Neuronal stem cell (in vitro differentiated cells): ENCODE results near the gene OR2V2.
"Not testable (repeated sequence)": the region's sequence is repeated elsewhere in the genome, so short reads cannot be mapped to it uniquely, and the experiment has no call there.

Source experiments
- DNase-seq: peaks from one replicate; pipeline ENCODE4 v3.0.0-alpha.2; 2013; ENCODE audit warnings: low spot score
- H2AFZ ChIP-seq: one replicate; pipeline ENCODE4 v1.6.1; 2013; ENCODE audit warnings: mild to moderate bottlenecking, low read length, inconsistent platforms
- H2AK5ac ChIP-seq: 2 replicates; pipeline ENCODE4 v1.6.1; 2013; ENCODE audit warnings: low read depth, mild to moderate bottlenecking, inconsistent platforms, low read length, moderate library complexity, mixed read lengths
- H2BK120ac ChIP-seq: 2 replicates; pipeline ENCODE4 v1.6.1; 2013; ENCODE audit warnings: low read depth, mild to moderate bottlenecking, inconsistent platforms, low read length, moderate library complexity, mixed read lengths
- H2BK12ac ChIP-seq: one replicate; pipeline ENCODE4 v1.6.1; 2013; ENCODE audit warnings: low read length, inconsistent platforms
- H2BK15ac ChIP-seq: 2 replicates; pipeline ENCODE4 v1.6.1; 2013; ENCODE audit warnings: mild to moderate bottlenecking, low read length, inconsistent platforms, mixed read lengths
- H2BK5ac ChIP-seq: one replicate; pipeline ENCODE4 v1.6.1; 2013; ENCODE audit warnings: inconsistent platforms, mild to moderate bottlenecking, low read length, moderate library complexity
- H3K14ac ChIP-seq: one replicate; pipeline ENCODE4 v1.6.1; 2013; ENCODE audit warnings: low read length, inconsistent platforms
- H3K18ac ChIP-seq: 2 replicates; pipeline ENCODE4 v1.6.1; 2013; ENCODE audit warnings: low read length, inconsistent platforms
- H3K23ac ChIP-seq: 2 replicates; pipeline ENCODE4 v1.6.1; 2013; ENCODE audit warnings: low read depth, mild to moderate bottlenecking, mixed read lengths, low read length, inconsistent platforms; ENCODE audit not compliant: poor library complexity
- H3K27ac ChIP-seq: replicated peaks from 3 replicates; pipeline ENCODE4 v1.5.1; 2013; ENCODE audit warnings: low read length, inconsistent platforms
- H3K27me3 ChIP-seq, 3 experiments: 2 replicates each; pipeline ENCODE4 v1.6.1; 2013; ENCODE audit warnings: low read length in 3 of 3, mild to moderate bottlenecking in 2 of 3, inconsistent platforms in 1 of 3, low read depth in 1 of 3, mixed read lengths in 1 of 3, moderate library complexity in 1 of 3; ENCODE audit not compliant: control insufficient read depth in 3 of 3, insufficient read depth in 3 of 3
- H3K36me3 ChIP-seq, 2 donors: replicated peaks in 1 of 2; 2 replicates each; pipeline ENCODE4 v1.6.1; 2013; ENCODE audit warnings: low read length in 2 of 2; ENCODE audit not compliant: control insufficient read depth in 2 of 2, insufficient read depth in 2 of 2
- H3K4ac ChIP-seq: 2 replicates; pipeline ENCODE4 v1.6.1; 2013; ENCODE audit warnings: inconsistent platforms, mild to moderate bottlenecking, low read length, moderate library complexity
- H3K4me1 ChIP-seq, 2 donors: 1 replicate in 1 of 2; 2 replicates in 1 of 2; pipeline ENCODE4 v1.6.1; 2013; ENCODE audit warnings: low read length in 2 of 2, low read depth in 1 of 2; ENCODE audit not compliant: control insufficient read depth in 2 of 2, insufficient read depth in 1 of 2
- H3K4me2 ChIP-seq: one replicate; pipeline ENCODE4 v1.6.1; 2013; ENCODE audit warnings: mild to moderate bottlenecking, low read length, inconsistent platforms; ENCODE audit not compliant: insufficient read depth, poor library complexity, severe bottlenecking
- H3K4me3 ChIP-seq, 2 donors: 2 replicates each; pipeline ENCODE4 v1.5.1; 2013; ENCODE audit warnings: low read length in 2 of 2, mild to moderate bottlenecking in 2 of 2, inconsistent platforms in 1 of 2, moderate library complexity in 1 of 2
- H3K79me1 ChIP-seq: one replicate; pipeline ENCODE4 v1.6.1; 2013; ENCODE audit warnings: low read depth, mild to moderate bottlenecking, inconsistent platforms, low read length, moderate library complexity
- H3K9ac ChIP-seq: one replicate; pipeline ENCODE4 v1.6.1; 2013; ENCODE audit warnings: mild to moderate bottlenecking, low read depth, low read length, inconsistent platforms; ENCODE audit not compliant: poor library complexity
- H3K9me3 ChIP-seq, 2 donors: replicated peaks in 1 of 2; 2 replicates each; pipeline versions ENCODE3 to v1.6.1; 2013; ENCODE audit warnings: low read length in 2 of 2, mild to moderate bottlenecking in 2 of 2, inconsistent platforms in 1 of 2, low read depth in 1 of 2, mixed read lengths in 1 of 2, moderate library complexity in 1 of 2; ENCODE audit not compliant: control insufficient read depth in 2 of 2, insufficient read depth in 1 of 2
- H4K8ac ChIP-seq: one replicate; pipeline ENCODE4 v1.6.1; 2013; ENCODE audit warnings: low read depth, mild to moderate bottlenecking, inconsistent platforms, low read length, moderate library complexity
- H4K91ac ChIP-seq: one replicate; pipeline ENCODE4 v1.6.1; 2013; ENCODE audit warnings: low read length, low read depth, mild to moderate bottlenecking, inconsistent platforms; ENCODE audit not compliant: poor library complexity
- WGBS, 2 donors: extraction: QIAGEN DNeasy Blood & Tissue Kit; methylation state at CpG; one replicate each; pipeline ENCODE4 v1.1.7; 2013; ENCODE audit warnings: missing lambda C conversion rate in 2 of 2, mixed read lengths in 1 of 2; ENCODE audit not compliant: insufficient read length in 2 of 2, insufficient replicate concordance in 1 of 2; ENCODE audit errors: extremely low coverage in 2 of 2; 5-methylcytosine and 5-hydroxymethylcytosine counted together

Gene OR2V2

GRCh38 chr5:181160152-181160754 lies 12.9 kb downstream of the OR2V2 start:
- Histone ChIP-seq H3K9me3 (no peaks in the 10 kb centered on the region), H2AK5ac (peak overlapping the region; percentile 77), H3K4me3 (peak overlapping the region; percentile 44 to 54), H2BK120ac (no peak overlapping the region), H3K14ac (peak overlapping the region; percentile 95), H2BK15ac (peak overlapping the region; percentile 98), H3K27ac (peak overlapping the region; percentile 85), H4K91ac (peak overlapping the region; percentile 89), H2BK12ac (peak overlapping the region; percentile 63), H3K79me1 (no peaks in the 10 kb centered on the region), H3K4me2 (peak overlapping the region; percentile 51), H3K4me1 (peaks cover 3 to 9% of the 10 kb centered on the region in 2 donors), H3K4ac (peak overlapping the region; percentile 58), H3K18ac (peak overlapping the region; percentile 96), H4K8ac (peak overlapping the region; percentile 95), H2AFZ (peak overlapping the region; percentile 87), H3K27me3 (peaks cover 0 to 7% (median 2%) of the 10 kb centered on the region in 3 experiments), H3K36me3 (no peaks in the 10 kb centered on the region), H3K23ac (peak overlapping the region; percentile 92), H2BK5ac (peak overlapping the region; percentile 89), H3K9ac (peak overlapping the region; percentile 92)
- WGBS, 2 donors: no CpG with 5 or more reads among the region's 21 CpGs
- DNase-seq: peak; percentile 61

GRCh38 chr5:181160755-181161533 lies 13.6 kb downstream of the OR2V2 start:
- H2AK5ac ChIP-seq: peak overlapping the region; percentile 29
- H2BK5ac ChIP-seq: peak overlapping the region; percentile 58
- not testable (repeated sequence) for H2BK15ac ChIP-seq, H2BK120ac ChIP-seq, H4K8ac ChIP-seq, H3K9me3 ChIP-seq, H3K36me3 ChIP-seq, H3K23ac ChIP-seq, H3K79me1 ChIP-seq, H3K4me1 ChIP-seq, H4K91ac ChIP-seq, H3K14ac ChIP-seq, H2BK12ac ChIP-seq, H3K9ac ChIP-seq, H3K4ac ChIP-seq, H3K27me3 ChIP-seq
- WGBS, 2 donors: no CpG with 5 or more reads among the region's 48 CpGs
- H3K4me3 ChIP-seq: peak overlapping the region; percentile 43 to 69
- peak; percentile 68 for DNase-seq
- peak overlapping the region; percentile 56 for H3K27ac ChIP-seq
- H3K4me2 ChIP-seq: peak overlapping the region; percentile 46
- H2AFZ ChIP-seq: peak overlapping the region; percentile 92
- H3K18ac ChIP-seq: peak overlapping the region; percentile 88

- Histone ChIP-seq H3K9me3 (no peaks in the 10 kb centered on the region), H2BK5ac (peak overlapping the region; percentile 58), H2BK12ac (no peak overlapping the region), H3K27ac (no peak overlapping the region), H3K9ac (no peak overlapping the region), H3K27me3 (peaks cover 0 to 7% (median 2%) of the 10 kb centered on the region in 3 experiments), H3K79me1 (no peaks in the 10 kb centered on the region), H2BK15ac (no peak overlapping the region), H2AK5ac (peak overlapping the region; percentile 29), H4K8ac (no peak overlapping the region), H3K4ac (no peak overlapping the region), H3K36me3 (no peaks in the 10 kb centered on the region), H3K18ac (peak overlapping the region; percentile 88), H2AFZ (peak overlapping the region; percentile 92), H4K91ac (no peak overlapping the region), H3K14ac (no peak overlapping the region), H3K4me2 (peak overlapping the region; percentile 46), H3K4me3 (peak overlapping the region in 1 of 2 donors; percentile 43), H3K4me1 (peaks cover 3 to 9% of the 10 kb centered on the region in 2 donors), H3K23ac (no peak overlapping the region), H2BK120ac (no peak overlapping the region)
- no CpG with 5 or more reads among the region's 4 CpGs for WGBS, 2 donors
- DNase-seq: no peak
Observed at GRCh38 chr5:181161534-181162175, 14.3 kb downstream of the OR2V2 start.
